ENCODE results near the gene SUFU.
A peak's percentile ranks its signal among the peaks of the same experiment; 100 is the strongest.

The SUFU gene

DNA sequence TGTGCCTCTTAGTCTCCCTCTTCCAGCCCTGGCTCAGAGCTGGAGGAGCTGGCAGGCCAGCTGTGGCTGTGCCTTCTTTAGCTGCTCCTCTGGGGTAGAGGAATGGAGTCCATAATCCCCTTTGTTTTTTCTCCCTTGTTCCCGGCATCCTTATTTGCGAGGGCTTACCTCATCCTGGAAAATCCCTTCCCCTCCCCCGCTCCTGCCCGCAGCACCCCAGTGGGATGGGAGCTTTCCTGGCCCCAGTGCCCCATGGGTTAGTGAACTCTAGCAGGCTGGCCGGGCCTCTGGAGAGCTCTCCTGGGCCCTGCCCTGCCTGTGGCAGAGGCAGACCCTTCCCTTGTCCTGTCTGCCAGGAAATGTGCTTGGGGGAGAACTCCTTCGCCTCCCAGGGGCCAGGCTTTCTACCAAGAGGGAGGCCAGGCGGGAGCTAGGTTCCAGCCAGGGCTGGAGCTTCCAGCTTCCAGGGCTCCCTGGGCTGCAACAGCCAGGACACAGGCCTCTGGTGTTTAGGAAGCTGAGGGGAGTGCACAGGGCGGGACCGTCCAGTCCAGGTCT, 124.0 kb downstream of the SUFU start:
- H3K4me3 ChIP-seq (ENCODE audit: low read depth, low read length), result no peak overlapping the region
- H3K36me3 ChIP-seq (ENCODE audit: control insufficient read depth, insufficient read depth, low read length), result no peaks in the 10 kb centered on the region
- H3K4me2 ChIP-seq (ENCODE audit: low read length), result peak overlapping the region; percentile 34
- no peak for TF ChIP-seq CTCF (IDR thresholded peaks at IDR 0.05)
- H2AFZ ChIP-seq, result peak overlapping the region; percentile 72
- no peaks in the 10 kb centered on the region for H3K79me2 ChIP-seq
- H3K27me3 ChIP-seq (ENCODE audit: control insufficient read depth, insufficient read depth, low read length), result no peaks in the 10 kb centered on the region
- H3K9ac ChIP-seq, result no peak overlapping the region
- H3K9me3 ChIP-seq (ENCODE audit: control insufficient read depth, low read length), result no peaks in the 10 kb centered on the region
- peaks cover 95% of the 10 kb centered on the region for H3K4me1 ChIP-seq
- peak overlapping the region; percentile 98 for H3K27ac ChIP-seq

- no peak overlapping the region for H3K4me3 ChIP-seq (ENCODE audit: low read depth, low read length)
- peak overlapping the region; percentile 98 for H3K27ac ChIP-seq
- TF ChIP-seq CTCF (IDR thresholded peaks at IDR 0.05), result peak; percentile 19
- H3K36me3 ChIP-seq (ENCODE audit: control insufficient read depth, insufficient read depth, low read length), result no peaks in the 10 kb centered on the region
- no peaks in the 10 kb centered on the region for H3K79me2 ChIP-seq
- no peaks in the 10 kb centered on the region for H3K9me3 ChIP-seq (ENCODE audit: control insufficient read depth, low read length)
- peak overlapping the region; percentile 72 for H2AFZ ChIP-seq
- no peaks in the 10 kb centered on the region for H3K27me3 ChIP-seq (ENCODE audit: control insufficient read depth, insufficient read depth, low read length)
- H3K4me1 ChIP-seq, result peaks cover 95% of the 10 kb centered on the region
- peak overlapping the region; percentile 5 for H3K9ac ChIP-seq
- no peak overlapping the region for H3K4me2 ChIP-seq (ENCODE audit: low read length)
Measured at GRCh38 chr10:102628451-102628911, 124.7 kb downstream of the SUFU start.

DNA sequence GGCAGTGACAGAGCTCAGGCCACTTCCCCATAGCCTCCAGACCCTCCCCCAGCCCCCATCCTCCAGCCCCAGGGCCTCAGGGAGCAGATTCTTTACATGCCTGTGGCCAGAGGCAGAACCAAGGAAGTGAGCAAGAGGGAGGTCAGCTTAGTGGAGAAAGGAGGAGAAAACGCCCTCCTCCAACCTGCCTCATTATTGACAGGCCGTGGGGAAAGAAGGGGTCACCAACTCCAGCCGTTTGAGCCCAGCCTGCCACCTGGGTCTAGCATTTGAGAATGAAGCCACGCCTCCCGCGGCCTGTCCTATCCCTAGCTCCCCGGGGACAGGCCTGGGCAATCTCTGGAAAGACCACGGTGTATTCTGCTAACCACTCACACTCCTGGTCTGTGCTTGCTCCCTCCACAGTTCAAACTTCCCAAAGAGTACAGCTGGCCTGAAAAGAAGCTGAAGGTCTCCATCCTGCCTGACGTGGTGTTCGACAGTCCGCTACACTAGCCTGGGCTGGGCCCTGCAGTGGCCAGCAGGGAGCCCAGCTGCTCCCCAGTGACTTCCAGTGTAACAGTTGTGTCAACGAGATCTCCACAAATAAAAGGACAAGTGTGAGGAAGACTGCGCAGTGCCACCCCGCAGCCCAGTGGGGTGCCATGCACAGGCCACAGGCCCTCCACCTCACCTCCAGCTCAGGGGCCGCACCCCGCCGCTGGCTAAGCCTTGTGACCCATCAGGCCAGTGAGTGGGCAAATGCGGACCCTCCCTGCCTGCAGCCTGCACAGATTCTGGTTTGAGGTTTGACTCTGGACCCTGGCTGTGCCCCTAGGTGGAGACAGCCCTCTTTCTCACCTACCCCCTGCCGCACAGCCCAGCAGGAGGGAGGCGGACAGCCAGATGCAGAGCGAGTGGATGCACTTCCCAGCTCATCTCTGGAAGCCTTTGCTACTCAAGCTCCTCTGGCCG, 126.2 kb downstream of the SUFU start:
- no peak for TF ChIP-seq CTCF (IDR thresholded peaks at IDR 0.05)
- Histone ChIP-seq H2AFZ (no peak overlapping the region), H3K4me2 (ENCODE audit: low read length) (no peak overlapping the region), H3K4me3 (ENCODE audit: low read depth, low read length) (no peak overlapping the region), H3K36me3 (ENCODE audit: control insufficient read depth, insufficient read depth, low read length) (no peaks in the 10 kb centered on the region), H3K4me1 (peaks cover 93% of the 10 kb centered on the region), H3K9me3 (ENCODE audit: control insufficient read depth, low read length) (no peaks in the 10 kb centered on the region), H3K27ac (peak overlapping the region; percentile 98), H3K27me3 (ENCODE audit: control insufficient read depth, insufficient read depth, low read length) (no peaks in the 10 kb centered on the region), H3K79me2 (no peaks in the 10 kb centered on the region), H3K9ac (no peak overlapping the region)

GRCh38 chr10:102630663-102631062, 126.9 kb downstream of the SUFU start:
- no peak overlapping the region for H2AFZ ChIP-seq
- no peak for TF ChIP-seq CTCF (IDR thresholded peaks at IDR 0.05)
- H3K27ac ChIP-seq, result peak overlapping the region; percentile 98
- no peaks in the 10 kb centered on the region for H3K79me2 ChIP-seq
- H3K4me3 ChIP-seq (ENCODE audit: low read depth, low read length), result no peak overlapping the region
- no peaks in the 10 kb centered on the region for H3K27me3 ChIP-seq (ENCODE audit: control insufficient read depth, insufficient read depth, low read length)
- no peaks in the 10 kb centered on the region for H3K9me3 ChIP-seq (ENCODE audit: control insufficient read depth, low read length)
- no peaks in the 10 kb centered on the region for H3K36me3 ChIP-seq (ENCODE audit: control insufficient read depth, insufficient read depth, low read length)
- H3K4me2 ChIP-seq (ENCODE audit: low read length), result no peak overlapping the region
- H3K9ac ChIP-seq, result no peak overlapping the region
- H3K4me1 ChIP-seq, result peaks cover 86% of the 10 kb centered on the region
